DOHH2 (cell line): ENCODE data around the gene LMOD1.

Experiments used
- H3F3A ChIP-seq: fragments of 200-600 bp; sonication (generic), shearing (Covaris generic); 2 replicates; pipeline ENCODE4 v1.6.0; 2016; ENCODE audit warnings: antibody characterized with exemption, mild to moderate bottlenecking; ENCODE audit not compliant: control insufficient read depth, insufficient read depth
- H3K27ac ChIP-seq: fragments of 200-600 bp; sonication (generic); 2 replicates; pipeline ENCODE4 v1.5.1; 2014; ENCODE audit warnings: low read depth, mild to moderate bottlenecking, low read length, moderate library complexity
- H3K27me3 ChIP-seq: fragments of 200-600 bp; sonication (generic); 2 replicates; pipeline ENCODE4 v1.6.1; 2014; ENCODE audit warnings: mild to moderate bottlenecking, low read length, mixed read lengths; ENCODE audit not compliant: control insufficient read depth
- H3K36me3 ChIP-seq: fragments of 200-600 bp; sonication (generic); 2 replicates; pipeline ENCODE4 v1.6.1; 2014; ENCODE audit warnings: mild to moderate bottlenecking, low read length, moderate library complexity, mixed read lengths; ENCODE audit not compliant: control insufficient read depth
- H3K4me1 ChIP-seq: fragments of 200-600 bp; sonication (generic); 2 replicates; pipeline ENCODE4 v1.6.1; 2014; ENCODE audit warnings: mild to moderate bottlenecking, low read length, mixed read lengths; ENCODE audit not compliant: control insufficient read depth
- H3K4me2 ChIP-seq: fragments of 200-600 bp; sonication (generic); 2 replicates; pipeline ENCODE4 v1.6.0; 2014; ENCODE audit warnings: mild to moderate bottlenecking, low read length, moderate library complexity
- H3K4me3 ChIP-seq: fragments of 200-600 bp; sonication (generic); 2 replicates; pipeline ENCODE4 v1.5.1; 2014; ENCODE audit warnings: mild to moderate bottlenecking, low read length, mixed read lengths
- H3K79me2 ChIP-seq: fragments of 200-600 bp; sonication (generic); 2 replicates; pipeline ENCODE4 v1.6.1; 2014; ENCODE audit warnings: mild to moderate bottlenecking, low read length, mixed read lengths; ENCODE audit not compliant: control insufficient read depth
- H3K9me2 ChIP-seq: fragments of 200-600 bp; sonication (generic); replicated peaks from 2 replicates; pipeline ENCODE4 v1.6.1; 2014; ENCODE audit warnings: mild to moderate bottlenecking, low read length, mixed read lengths; ENCODE audit not compliant: control insufficient read depth
- H3K9me3 ChIP-seq: fragments of 200-600 bp; sonication (generic); 2 replicates; pipeline ENCODE4 v1.6.1; 2014; ENCODE audit warnings: antibody characterized with exemption, low read length, mixed read lengths; ENCODE audit not compliant: control insufficient read depth, insufficient read depth
- H4K20me1 ChIP-seq: fragments of 200-600 bp; sonication (generic); 2 replicates; pipeline ENCODE4 v1.6.0; 2014; ENCODE audit warnings: low read depth, mild to moderate bottlenecking, antibody characterized with exemption, low read length, moderate library complexity; ENCODE audit not compliant: control insufficient read depth, insufficient read depth
- EZH2phosphoT487 ChIP-seq: fragments of 200-600 bp; sonication (generic); IDR thresholded peaks from 2 replicates; pipeline ENCODE4 v1.6.1; 2017; ENCODE audit warnings: borderline replicate concordance, mild to moderate bottlenecking, antibody characterized with exemption, low read length, moderate library complexity, mixed read lengths
- TF ChIP-seq, protein P1 (sequence below): fragments of 200-600 bp; sonication (generic); IDR thresholded peaks from one replicate; pipeline ENCODE4 v1.5.1; 2014; ENCODE audit warnings: antibody characterized with exemption, mild to moderate bottlenecking, low read depth, low read length; ENCODE audit not compliant: poor library complexity, severe bottlenecking

LMOD1 gene

DNA sequence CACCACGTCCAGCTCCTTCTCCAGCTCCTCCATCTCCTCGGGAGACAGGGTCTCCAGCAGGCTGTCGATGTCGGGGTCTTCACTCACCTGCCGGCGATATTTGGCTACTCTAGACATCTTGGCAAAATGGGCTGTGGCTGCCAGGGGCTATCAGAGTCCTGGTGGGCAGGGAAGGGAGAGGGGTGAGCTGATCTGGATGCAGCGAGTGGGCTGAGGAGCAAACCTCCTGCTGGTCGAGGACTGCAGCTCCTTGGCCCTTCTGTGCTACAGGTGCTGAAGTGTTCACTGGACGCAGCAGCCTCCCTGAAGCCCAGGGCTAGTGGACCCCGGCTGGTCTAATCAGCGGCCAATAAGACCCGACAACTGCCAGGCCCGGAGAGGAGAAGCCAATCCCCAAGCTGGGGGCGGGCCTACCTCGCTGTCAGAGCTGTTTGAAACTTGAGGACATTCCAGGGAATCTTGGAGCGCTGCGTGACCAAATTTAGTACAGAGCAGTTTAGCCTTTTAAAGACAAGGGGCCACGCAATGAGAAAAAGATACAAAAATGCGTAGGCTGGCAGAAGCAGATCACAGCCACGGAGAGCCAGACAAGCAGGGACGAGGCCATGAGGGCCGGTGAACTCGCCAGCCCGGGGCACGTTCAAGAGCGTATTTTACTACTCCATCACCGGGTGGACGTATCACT, at the start of gene LMOD1:
LMOD1 (minus strand) TSS at position 325 of the 685 bp plus-strand sequence; CDS start at position 117, 208 bp downstream.
- no peaks in the 10 kb centered on the region for H3K36me3 ChIP-seq
- no peak within 1 kb of the TSS for H3K4me3 ChIP-seq
- H3K79me2 ChIP-seq = no peaks in the 10 kb centered on the region
- H4K20me1 ChIP-seq = no peaks in the 10 kb centered on the region
- H3F3A ChIP-seq = no peaks in the 10 kb centered on the region
- H3K4me2 ChIP-seq = no peak within 1 kb of the TSS
- TF ChIP-seq, protein P1, sequence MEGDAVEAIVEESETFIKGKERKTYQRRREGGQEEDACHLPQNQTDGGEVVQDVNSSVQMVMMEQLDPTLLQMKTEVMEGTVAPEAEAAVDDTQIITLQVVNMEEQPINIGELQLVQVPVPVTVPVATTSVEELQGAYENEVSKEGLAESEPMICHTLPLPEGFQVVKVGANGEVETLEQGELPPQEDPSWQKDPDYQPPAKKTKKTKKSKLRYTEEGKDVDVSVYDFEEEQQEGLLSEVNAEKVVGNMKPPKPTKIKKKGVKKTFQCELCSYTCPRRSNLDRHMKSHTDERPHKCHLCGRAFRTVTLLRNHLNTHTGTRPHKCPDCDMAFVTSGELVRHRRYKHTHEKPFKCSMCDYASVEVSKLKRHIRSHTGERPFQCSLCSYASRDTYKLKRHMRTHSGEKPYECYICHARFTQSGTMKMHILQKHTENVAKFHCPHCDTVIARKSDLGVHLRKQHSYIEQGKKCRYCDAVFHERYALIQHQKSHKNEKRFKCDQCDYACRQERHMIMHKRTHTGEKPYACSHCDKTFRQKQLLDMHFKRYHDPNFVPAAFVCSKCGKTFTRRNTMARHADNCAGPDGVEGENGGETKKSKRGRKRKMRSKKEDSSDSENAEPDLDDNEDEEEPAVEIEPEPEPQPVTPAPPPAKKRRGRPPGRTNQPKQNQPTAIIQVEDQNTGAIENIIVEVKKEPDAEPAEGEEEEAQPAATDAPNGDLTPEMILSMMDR = no peak
- TF ChIP-seq EZH2phosphoT487 = 0 out of 2 replicates have a peak, but pooled peaks have one; percentile 81
- peaks cover 45% of the 10 kb centered on the region for H3K27me3 ChIP-seq
- no peaks in the 10 kb centered on the region for H3K4me1 ChIP-seq
- H3K27ac ChIP-seq = no peak within 1 kb of the TSS
- no peaks in the 10 kb centered on the region for H3K9me3 ChIP-seq
- no peaks in the 10 kb centered on the region for H3K9me2 ChIP-seq

DNA sequence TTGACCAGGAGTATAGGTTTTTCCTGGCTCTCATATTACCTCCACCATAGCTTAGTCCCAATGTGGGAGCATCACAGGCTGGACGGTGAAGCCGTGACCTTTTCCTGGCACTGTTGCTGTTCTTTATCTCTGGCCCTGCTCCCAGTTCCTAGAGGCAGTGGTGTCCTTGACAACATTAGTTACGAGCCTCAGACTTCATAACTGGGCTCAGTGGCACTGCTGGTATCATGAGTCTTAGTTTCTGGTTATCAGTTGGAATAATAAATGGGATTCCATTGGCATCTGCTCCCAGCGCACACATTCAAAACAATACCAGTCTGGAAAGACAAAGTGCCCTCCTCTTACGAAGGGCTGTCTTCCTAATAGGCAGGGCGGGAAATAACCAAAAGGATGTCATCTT, 44.1 kb upstream of the LMOD1 start:
- no peaks in the 10 kb centered on the region for H3K27me3 ChIP-seq
- H3F3A ChIP-seq = no peaks in the 10 kb centered on the region
- H3K36me3 ChIP-seq = peaks cover 23% of the 10 kb centered on the region
- no peak overlapping the region for H3K4me3 ChIP-seq
- TF ChIP-seq EZH2phosphoT487 = no peak
- TF ChIP-seq, protein P1 = no peak
- no peak overlapping the region for H3K27ac ChIP-seq
- no peak overlapping the region for H3K4me2 ChIP-seq
- peaks cover 6% of the 10 kb centered on the region; the same call in 1 of the 2 replicates for H3K79me2 ChIP-seq
- no peaks in the 10 kb centered on the region for H3K4me1 ChIP-seq
- no peaks in the 10 kb centered on the region for H4K20me1 ChIP-seq
- H3K9me3 ChIP-seq = no peaks in the 10 kb centered on the region
- no peaks in the 10 kb centered on the region for H3K9me2 ChIP-seq

DNA sequence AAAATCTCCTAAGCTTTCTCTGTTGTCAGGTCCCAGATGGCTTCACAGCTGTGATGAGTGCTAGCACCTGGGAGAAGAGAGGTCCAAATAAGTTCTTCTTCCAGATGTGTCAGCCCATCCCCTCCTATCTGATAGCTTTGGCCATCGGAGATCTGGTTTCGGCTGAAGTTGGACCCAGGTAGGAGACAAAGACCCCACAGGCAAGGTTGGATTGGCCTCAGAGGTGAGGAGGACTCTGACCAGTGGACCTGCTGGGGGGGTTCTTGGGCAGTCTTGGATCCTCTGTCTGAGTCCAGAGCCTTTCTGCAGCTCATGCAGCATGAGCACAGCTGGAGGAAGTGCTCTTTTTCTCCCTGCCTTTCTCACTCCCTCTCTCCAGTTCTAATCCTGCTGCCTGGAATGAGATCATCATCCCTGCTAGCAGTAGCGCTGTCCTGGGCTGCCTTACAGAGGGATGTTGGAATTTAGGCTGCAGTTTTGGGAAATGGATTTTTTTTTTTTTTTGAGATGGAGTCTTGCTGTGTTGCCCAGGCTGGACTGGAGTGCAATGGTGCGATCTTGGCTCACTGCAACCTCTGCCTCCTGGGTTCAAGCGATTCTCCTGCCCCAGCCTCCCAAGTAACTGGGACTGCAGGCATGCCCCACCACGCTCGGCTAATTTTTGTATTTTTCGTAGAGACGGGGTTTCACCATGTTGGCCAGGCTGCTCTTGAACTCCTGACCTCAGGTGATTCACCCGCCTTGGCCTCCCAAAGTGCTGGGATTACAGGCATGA, 43.2 kb upstream of the LMOD1 start:
- Histone ChIP-seq H4K20me1 (no peaks in the 10 kb centered on the region), H3K4me3 (no peak overlapping the region), H3K9me2 (no peaks in the 10 kb centered on the region), H3K4me1 (no peaks in the 10 kb centered on the region), H3K27ac (no peak overlapping the region), H3K36me3 (peaks cover 23% of the 10 kb centered on the region), H3K79me2 (peaks cover 13% of the 10 kb centered on the region; the same call in 1 of the 2 replicates), H3K27me3 (no peaks in the 10 kb centered on the region), H3K9me3 (no peaks in the 10 kb centered on the region), H3F3A (no peaks in the 10 kb centered on the region), H3K4me2 (no peak overlapping the region)
- no peak for TF ChIP-seq EZH2phosphoT487
- TF ChIP-seq, protein P1 = no peak
